ENCODE measurements around the gene DPY30.

The DPY30 gene

GRCh38 chr2:31980674-31981356 lies 58.8 kb downstream of the DPY30 start:
- H3K9me3 ChIP-seq (ENCODE audit: low read length): 0 out of 2 replicates have a peak, but pooled peaks cover 3% of the 10 kb centered on the region
- peak overlapping the region; percentile 56 for H3K27ac ChIP-seq (ENCODE audit: low read depth, low read length, poor library complexity, severe bottlenecking)
- H3K79me2 ChIP-seq (ENCODE audit: insufficient read depth, low read length): peaks cover 91% of the 10 kb centered on the region

GRCh38 chr2:31979956-31980355 lies 59.6 kb downstream of the DPY30 start:
- Histone ChIP-seq H3F3A (ENCODE audit: insufficient read depth, low read length) (no peaks in the 10 kb centered on the region), H2AFZ (ENCODE audit: low read length) (no peak overlapping the region), H3K9me3 (ENCODE audit: low read length) (0 out of 2 replicates have a peak, but pooled peaks cover 3% of the 10 kb centered on the region), H3K27me3 (ENCODE audit: insufficient read depth, low read length) (no peaks in the 10 kb centered on the region), H3K9ac (ENCODE audit: low read length) (no peak overlapping the region), H4K20me1 (ENCODE audit: insufficient read depth, low read length) (no peaks in the 10 kb centered on the region), H3K27ac (ENCODE audit: low read depth, low read length, poor library complexity, severe bottlenecking) (no peak overlapping the region), H3K9me2 (ENCODE audit: low read depth, low read length) (no peaks in the 10 kb centered on the region), H3K4me2 (ENCODE audit: low read length) (no peak overlapping the region), H3K79me2 (ENCODE audit: insufficient read depth, low read length) (peaks cover 91% of the 10 kb centered on the region), H3K36me3 (ENCODE audit: insufficient read depth, low read length) (peaks cover 4% of the 10 kb centered on the region; the same call in 1 of the 2 replicates), H3K4me1 (ENCODE audit: insufficient read depth, low read length, severe bottlenecking) (peaks cover 13% of the 10 kb centered on the region), H3K4me3 (ENCODE audit: low read depth, low read length, poor library complexity, severe bottlenecking) (no peak overlapping the region)
- TF ChIP-seq EZH2 (IDR thresholded peaks at IDR 0.05; ENCODE audit: borderline replicate concordance, low read length) (no peak), CTCF (IDR thresholded peaks at IDR 0.05; ENCODE audit: low read length) (no peak)

More at GRCh38 chr2:31980674-31981356, 58.8 kb downstream of the DPY30 start:
- Histone ChIP-seq H3F3A (ENCODE audit: insufficient read depth, low read length) (no peaks in the 10 kb centered on the region), H3K9ac (ENCODE audit: low read length) (no peak overlapping the region), H3K9me2 (ENCODE audit: low read depth, low read length) (no peaks in the 10 kb centered on the region), H3K4me1 (ENCODE audit: insufficient read depth, low read length, severe bottlenecking) (peaks cover 13% of the 10 kb centered on the region), H2AFZ (ENCODE audit: low read length) (no peak overlapping the region), H3K4me2 (ENCODE audit: low read length) (peak overlapping the region; percentile 32; the same call in 1 of the 2 replicates), H4K20me1 (ENCODE audit: insufficient read depth, low read length) (no peaks in the 10 kb centered on the region), H3K27me3 (ENCODE audit: insufficient read depth, low read length) (no peaks in the 10 kb centered on the region), H3K36me3 (ENCODE audit: insufficient read depth, low read length) (peaks cover 4% of the 10 kb centered on the region; the same call in 1 of the 2 replicates), H3K4me3 (ENCODE audit: low read depth, low read length, poor library complexity, severe bottlenecking) (no peak overlapping the region)
- TF ChIP-seq CTCF (IDR thresholded peaks at IDR 0.05; ENCODE audit: low read length): no peak
- TF ChIP-seq EZH2 (IDR thresholded peaks at IDR 0.05; ENCODE audit: borderline replicate concordance, low read length): no peak

- H3F3A ChIP-seq (ENCODE audit: insufficient read depth, low read length): no peaks in the 10 kb centered on the region
- peaks cover 92% of the 10 kb centered on the region for H3K79me2 ChIP-seq (ENCODE audit: insufficient read depth, low read length)
- H3K9me2 ChIP-seq (ENCODE audit: low read depth, low read length): no peaks in the 10 kb centered on the region
- H2AFZ ChIP-seq (ENCODE audit: low read length): no peak overlapping the region
- peaks cover 2% of the 10 kb centered on the region; the same call in 1 of the 2 replicates for H3K36me3 ChIP-seq (ENCODE audit: insufficient read depth, low read length)
- peaks cover 13% of the 10 kb centered on the region for H3K4me1 ChIP-seq (ENCODE audit: insufficient read depth, low read length, severe bottlenecking)
- H3K4me2 ChIP-seq (ENCODE audit: low read length): no peak overlapping the region
- no peak overlapping the region for H3K4me3 ChIP-seq (ENCODE audit: low read depth, low read length, poor library complexity, severe bottlenecking)
- H3K9me3 ChIP-seq (ENCODE audit: low read length): 0 out of 2 replicates have a peak, but pooled peaks cover 3% of the 10 kb centered on the region
- no peaks in the 10 kb centered on the region for H4K20me1 ChIP-seq (ENCODE audit: insufficient read depth, low read length)
- H3K9ac ChIP-seq (ENCODE audit: low read length): no peak overlapping the region
- H3K27ac ChIP-seq (ENCODE audit: low read depth, low read length, poor library complexity, severe bottlenecking): no peak overlapping the region
- no peaks in the 10 kb centered on the region for H3K27me3 ChIP-seq (ENCODE audit: insufficient read depth, low read length)
- TF ChIP-seq EZH2 (IDR thresholded peaks at IDR 0.05; ENCODE audit: borderline replicate concordance, low read length): no peak
- TF ChIP-seq CTCF (IDR thresholded peaks at IDR 0.05; ENCODE audit: low read length): no peak
These were observed 60.6 kb downstream of the DPY30 start for GRCh38 chr2:31979018-31979417.
